ENCODE measurements around the gene ID4.

Gene ID4

DNA sequence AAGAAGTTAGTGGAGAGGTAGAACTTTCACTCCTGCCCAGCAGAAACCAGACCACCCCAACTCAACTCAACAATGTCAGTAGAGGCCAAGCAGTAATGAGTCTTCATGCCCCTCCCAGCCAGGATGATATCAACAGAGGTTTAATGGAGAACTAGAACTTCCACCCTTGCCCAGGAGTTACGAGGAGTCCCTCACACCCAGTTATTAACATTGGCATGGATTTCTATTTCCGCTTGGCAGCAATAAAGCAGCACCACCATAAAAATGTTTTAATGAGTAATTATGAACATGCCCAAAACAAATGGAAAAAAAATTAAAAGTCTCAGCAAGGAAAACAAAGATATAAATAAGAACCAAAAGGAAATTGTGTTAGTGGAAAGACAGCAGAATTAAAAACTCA is 40.7 kb upstream of the ID4 start (continued):
- TF ChIP-seq MEIS1 (CRISPR knock-in tag; IDR thresholded peaks at IDR 0.05; ENCODE audit: borderline replicate concordance) (no peak), ZNF248 (tag by site-specific recombination; IDR thresholded peaks at IDR 0.05) (no peak)

DNA sequence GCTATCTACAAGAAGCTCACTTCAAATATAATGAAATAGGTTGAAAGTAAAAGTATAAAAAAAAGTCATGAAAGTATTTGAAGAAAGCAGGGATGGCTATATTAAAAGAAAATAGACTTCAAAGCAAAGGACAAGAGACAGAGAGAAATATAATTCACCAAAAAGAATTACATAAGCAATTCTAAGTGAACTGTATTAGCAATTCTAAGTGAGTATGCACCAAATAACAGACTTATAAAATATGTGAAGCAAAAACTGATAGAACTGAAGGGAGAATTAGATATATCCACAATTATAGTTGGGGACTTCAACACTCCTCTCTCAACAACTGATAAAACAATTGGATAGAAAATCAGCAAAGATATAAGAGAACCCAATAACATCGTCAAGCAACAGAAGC is 38.8 kb upstream of the ID4 start:
- ChIA-PET POLR2A (interaction anchor here (1.2 kb wide), 1 partner anchor 39 kb away, joined by 7 read pairs; the partner anchor contains the start of gene ID4), CTCF (interaction anchor here (0.7 to 0.9 kb wide), 2 partner anchors 15 to 467 kb away, joined by 3 read pairs; no protein-coding TSS in a partner anchor)
- no peaks in the 10 kb centered on the region for H3K4me1 ChIP-seq (ENCODE audit: control insufficient read depth, insufficient read depth, low read length)
- no peaks in the 10 kb centered on the region for H3K36me3 ChIP-seq (ENCODE audit: control insufficient read depth in 2 of 2, insufficient read depth in 1 of 2, low read length in 2 of 2)
- no peak overlapping the region for H3K4me3 ChIP-seq (ENCODE audit: low read depth, low read length)
- no peak overlapping the region for H3K27ac ChIP-seq (ENCODE audit: extremely low read depth, low read depth, low read length)
- no peak for TF ChIP-seq ZNF350 (tag by site-specific recombination; IDR thresholded peaks at IDR 0.05)
- no peak for TF ChIP-seq ZNF280D (tag by site-specific recombination; IDR thresholded peaks at IDR 0.05)
- no peak for TF ChIP-seq ZNF707 (tag by site-specific recombination; IDR thresholded peaks at IDR 0.05)
- no peaks in the 10 kb centered on the region; the same call in 1 of the 2 replicates for H3K9me3 ChIP-seq (ENCODE audit: control insufficient read depth, insufficient read depth, low read depth, low read length)

DNA sequence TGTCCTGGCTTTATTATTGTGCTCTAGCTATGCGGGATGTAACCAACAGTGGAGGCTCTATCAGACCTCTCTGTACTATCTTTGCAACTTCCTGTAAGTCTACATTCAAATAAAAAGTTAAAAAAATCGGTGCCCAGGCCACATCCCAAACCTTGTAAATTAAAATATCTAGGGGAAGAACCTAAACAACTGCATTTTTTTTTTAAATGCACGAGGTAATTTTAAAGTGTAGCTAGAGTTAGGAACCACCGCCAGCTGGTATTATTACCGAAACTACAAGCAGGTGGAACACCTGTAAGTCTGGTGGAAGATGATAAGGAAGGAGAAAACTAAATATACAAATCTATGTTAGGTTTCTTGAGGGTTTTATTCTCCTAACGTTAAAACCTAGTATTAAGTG is 34.5 kb upstream of the ID4 start:
- POLR2A ChIA-PET = interaction anchor here (6.5 kb wide), 1 partner anchor 35 kb away, joined by 148 read pairs; the partner anchor contains the start of gene ID4
- no peaks in the 10 kb centered on the region for H3K36me3 ChIP-seq (ENCODE audit: control insufficient read depth in 2 of 2, insufficient read depth in 1 of 2, low read length in 2 of 2)
- CTCF ChIA-PET = interaction anchor here (0.6 to 1.3 kb wide), 2 partner anchors 49 to 165 kb away, joined by 3 to 6 read pairs; no protein-coding TSS in a partner anchor
- H3K4me3 ChIP-seq (ENCODE audit: low read depth, low read length) = no peak overlapping the region
- H3K4me1 ChIP-seq (ENCODE audit: control insufficient read depth, insufficient read depth, low read length) = peaks cover 4% of the 10 kb centered on the region; the same call in 1 of the 2 replicates
- H3K9me3 ChIP-seq (ENCODE audit: control insufficient read depth, insufficient read depth, low read depth, low read length) = no peaks in the 10 kb centered on the region
- no peak overlapping the region for H3K27ac ChIP-seq (ENCODE audit: extremely low read depth, low read depth, low read length)
- TF ChIP-seq SETDB1 (IDR thresholded peaks at IDR 0.05; ENCODE audit: insufficient read length, low read length) (no peak), ZNF121 (tag by site-specific recombination; IDR thresholded peaks at IDR 0.05) (no peak), ZBTB49 (tag by site-specific recombination; IDR thresholded peaks at IDR 0.05; ENCODE audit: low read depth) (no peak)

DNA sequence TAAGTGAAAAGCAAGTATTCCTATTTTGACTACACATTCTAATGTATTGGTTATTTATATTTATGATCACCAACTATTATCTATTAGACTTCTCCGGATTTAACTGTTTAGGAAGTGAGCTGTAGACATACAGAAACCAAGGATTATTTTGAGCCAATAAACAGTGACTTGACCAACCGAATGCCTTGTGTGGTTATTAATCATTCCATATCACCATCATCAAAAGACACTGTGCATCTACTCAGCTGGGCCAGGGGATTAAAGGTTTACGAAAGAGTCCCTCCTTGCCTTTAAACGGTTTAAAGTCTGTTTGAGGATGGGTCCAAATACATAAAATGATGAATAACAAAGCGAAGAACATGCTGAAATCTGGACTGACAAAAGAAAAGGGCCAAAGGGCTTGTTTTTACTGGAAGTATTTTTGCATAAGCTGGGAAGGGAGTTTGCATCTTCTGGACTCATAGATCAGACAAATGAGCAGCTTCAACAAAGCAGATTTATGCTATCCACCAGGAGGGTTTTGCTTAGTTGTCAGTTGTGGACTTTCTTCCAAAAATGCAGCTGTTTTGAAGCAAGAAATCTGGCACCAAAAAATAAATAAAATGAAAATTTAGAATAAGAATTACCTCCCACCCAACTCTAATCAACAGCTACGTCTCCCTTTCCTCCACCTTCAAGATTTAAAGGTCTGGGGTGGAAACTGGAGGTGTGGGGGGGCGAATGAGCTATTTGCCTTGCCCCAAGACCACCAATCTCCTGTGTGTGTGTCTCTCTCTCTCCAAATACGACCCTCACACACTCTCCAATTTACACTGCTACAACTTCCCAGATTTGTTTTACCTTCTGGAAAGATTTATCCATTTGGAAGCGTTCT is 33.6 kb upstream of the ID4 start:
- H3K9me3 ChIP-seq (ENCODE audit: control insufficient read depth, insufficient read depth, low read depth, low read length) = no peaks in the 10 kb centered on the region
- POLR2A ChIA-PET = interaction anchor here (0.8 to 6.5 kb wide), 4 partner anchors 34 to 70 kb away, joined by 3 to 148 read pairs (median 4); partner anchors contain the start of gene ID4
- H3K27ac ChIP-seq (ENCODE audit: extremely low read depth, low read depth, low read length) = peak overlapping the region; percentile 84
- CTCF ChIA-PET = interaction anchor here (0.7 to 1.5 kb wide), 4 partner anchors 48 to 353 kb away, joined by 3 to 6 read pairs (median 4); no protein-coding TSS in a partner anchor
- H3K36me3 ChIP-seq (ENCODE audit: control insufficient read depth in 2 of 2, insufficient read depth in 1 of 2, low read length in 2 of 2) = no peaks in the 10 kb centered on the region
- peaks cover 4% of the 10 kb centered on the region; the same call in 1 of the 2 replicates for H3K4me1 ChIP-seq (ENCODE audit: control insufficient read depth, insufficient read depth, low read length)
- H3K4me3 ChIP-seq (ENCODE audit: low read depth, low read length) = no peak overlapping the region
- TF ChIP-seq ZNF426 (tag by site-specific recombination; IDR thresholded peaks at IDR 0.05) = no peak
- TF ChIP-seq ZNF202 (tag by site-specific recombination; IDR thresholded peaks at IDR 0.05; ENCODE audit: borderline replicate concordance) = no peak
- TF ChIP-seq ZNF473 (tag by site-specific recombination; IDR thresholded peaks at IDR 0.05) = no peak
- no peak for TF ChIP-seq ZNF248 (tag by site-specific recombination; IDR thresholded peaks at IDR 0.05)
- no peak for TF ChIP-seq ZNF549 (tag by site-specific recombination; IDR thresholded peaks at IDR 0.05)
- TF ChIP-seq CTCF (tag by site-specific recombination; IDR thresholded peaks at IDR 0.05) = no peak
- TF ChIP-seq, protein P1, sequence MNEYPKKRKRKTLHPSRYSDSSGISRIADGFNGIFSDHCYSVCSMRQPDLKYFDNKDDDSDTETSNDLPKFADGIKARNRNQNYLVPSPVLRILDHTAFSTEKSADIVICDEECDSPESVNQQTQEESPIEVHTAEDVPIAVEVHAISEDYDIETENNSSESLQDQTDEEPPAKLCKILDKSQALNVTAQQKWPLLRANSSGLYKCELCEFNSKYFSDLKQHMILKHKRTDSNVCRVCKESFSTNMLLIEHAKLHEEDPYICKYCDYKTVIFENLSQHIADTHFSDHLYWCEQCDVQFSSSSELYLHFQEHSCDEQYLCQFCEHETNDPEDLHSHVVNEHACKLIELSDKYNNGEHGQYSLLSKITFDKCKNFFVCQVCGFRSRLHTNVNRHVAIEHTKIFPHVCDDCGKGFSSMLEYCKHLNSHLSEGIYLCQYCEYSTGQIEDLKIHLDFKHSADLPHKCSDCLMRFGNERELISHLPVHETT (tag by site-specific recombination; IDR thresholded peaks at IDR 0.05) = no peak
- TF ChIP-seq ZNF24 (tag by site-specific recombination; IDR thresholded peaks at IDR 0.05) = no peak
- TF ChIP-seq ZNF423 (tag by site-specific recombination; IDR thresholded peaks at IDR 0.05) = no peak
- no peak for TF ChIP-seq ZNF596 (tag by site-specific recombination; IDR thresholded peaks at IDR 0.05)
- no peak for TF ChIP-seq ZNF416 (tag by site-specific recombination; IDR thresholded peaks at IDR 0.05)
- no peak for TF ChIP-seq PRDM1 (tag by site-specific recombination; IDR thresholded peaks at IDR 0.05)
